Measurements from ENCODE around the gene ZNF800.

DNA sequence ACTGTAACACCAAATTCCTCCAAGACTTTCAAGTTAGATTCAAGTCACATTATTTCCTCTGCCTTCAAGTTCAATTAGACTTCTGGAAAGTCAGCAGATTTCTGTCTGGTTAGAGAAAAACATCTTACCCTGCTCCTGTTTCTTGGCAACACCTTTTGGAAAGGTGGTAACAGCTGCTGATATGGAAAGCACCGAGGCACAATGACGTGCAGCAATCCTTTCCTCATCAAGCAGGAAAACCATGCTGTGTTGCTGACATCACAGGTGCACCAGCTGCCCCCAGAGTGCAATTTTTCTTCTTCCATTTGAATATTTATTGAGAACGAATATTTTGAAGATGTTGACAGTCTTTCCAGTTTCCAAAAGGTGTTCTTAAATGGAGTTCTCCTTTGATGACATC, 41.9 kb downstream of the ZNF800 start:
- TF ChIP-seq POLR2AphosphoS5 (IDR thresholded peaks at IDR 0.05) (no peak), POLR2A (IDR thresholded peaks at IDR 0.05) (no peak)

All from breast epithelium (tissue), 3 donors.